H9 (cell line): Measurements from ENCODE around the gene NUP133. TPM values are rescaled to one million over a fixed set of nuclear protein-coding genes. Genes with fewer than 3 reads are reported as not detected.

Experiments
- DNase-seq: peaks from one replicate; pipeline ENCODE4 v3.0.0-alpha.2; 2017
- H2AFZ ChIP-seq: one replicate; pipeline ENCODE4 v1.6.1; 2013; ENCODE audit warnings: mild to moderate bottlenecking, low read length, control low read depth, moderate library complexity
- H2AK5ac ChIP-seq: 2 replicates; pipeline ENCODE4 v1.6.1; 2013; ENCODE audit warnings: low read length, control low read depth, mixed read lengths; ENCODE audit not compliant: insufficient read length
- H2BK120ac ChIP-seq: one replicate; pipeline ENCODE4 v1.6.1; 2013; ENCODE audit warnings: low read depth, mild to moderate bottlenecking, low read length, control low read depth, inconsistent platforms; ENCODE audit not compliant: poor library complexity, severe bottlenecking
- H2BK12ac ChIP-seq: 2 replicates; pipeline ENCODE4 v1.6.1; 2013; ENCODE audit warnings: low read length, control low read depth, mixed read lengths, low read depth; ENCODE audit not compliant: insufficient read length
- H2BK15ac ChIP-seq: 2 replicates; pipeline ENCODE4 v1.6.1; 2013; ENCODE audit warnings: low read depth, low read length, control low read depth
- H2BK20ac ChIP-seq: one replicate; pipeline ENCODE4 v1.6.1; 2013; ENCODE audit warnings: low read depth, mild to moderate bottlenecking, low read length, control low read depth, inconsistent platforms; ENCODE audit not compliant: poor library complexity, severe bottlenecking
- H2BK5ac ChIP-seq: 2 replicates; pipeline ENCODE4 v1.6.1; 2013; ENCODE audit warnings: low read length, control low read depth, mixed read lengths; ENCODE audit not compliant: insufficient read length
- H3K14ac ChIP-seq: 2 replicates; pipeline ENCODE4 v1.6.1; 2013; ENCODE audit warnings: low read length, control low read depth; ENCODE audit not compliant: insufficient read depth
- H3K18ac ChIP-seq: 2 replicates; pipeline ENCODE4 v1.6.1; 2013; ENCODE audit warnings: low read depth, mild to moderate bottlenecking, mixed read lengths, low read length, control low read depth; ENCODE audit not compliant: insufficient read length
- H3K23ac ChIP-seq: 2 replicates; pipeline ENCODE4 v1.6.1; 2013; ENCODE audit warnings: low read length, control low read depth, mixed read lengths, low read depth; ENCODE audit not compliant: insufficient read length
- H3K23me2 ChIP-seq: 2 replicates; pipeline ENCODE4 v1.6.1; 2013; ENCODE audit warnings: low read depth, mild to moderate bottlenecking, mixed read lengths, low read length, control low read depth; ENCODE audit not compliant: insufficient read length, poor library complexity, severe bottlenecking
- H3K27ac ChIP-seq: 2 replicates; pipeline ENCODE4 v1.5.1; 2013; ENCODE audit warnings: low read length, control low read depth, mixed read lengths, low read depth; ENCODE audit not compliant: insufficient read length
- H3K27me3 ChIP-seq: 2 replicates; pipeline ENCODE4 v1.6.1; 2013; ENCODE audit warnings: low read length, control low read depth, inconsistent platforms; ENCODE audit not compliant: insufficient read depth
- H3K4ac ChIP-seq: 2 replicates; pipeline ENCODE4 v1.6.1; 2013; ENCODE audit warnings: low read depth, mild to moderate bottlenecking, control low read depth, inconsistent platforms, low read length, moderate library complexity
- H3K4me1 ChIP-seq: 2 replicates; pipeline ENCODE4 v1.6.1; 2013; ENCODE audit warnings: low read length, control low read depth, inconsistent platforms; ENCODE audit not compliant: insufficient read depth
- H3K4me2 ChIP-seq: 2 replicates; pipeline ENCODE4 v1.6.1; 2013; ENCODE audit warnings: low read length, control low read depth, mixed read lengths; ENCODE audit not compliant: insufficient read length, insufficient read depth
- H3K56ac ChIP-seq: 2 replicates; pipeline ENCODE4 v1.6.1; 2013; ENCODE audit warnings: low read depth, mild to moderate bottlenecking, mixed read lengths, low read length, control low read depth; ENCODE audit not compliant: insufficient read length
- H3K79me1 ChIP-seq: 2 replicates; pipeline ENCODE4 v1.6.1; 2013; ENCODE audit warnings: low read depth, mild to moderate bottlenecking, moderate library complexity, low read length, control low read depth, inconsistent platforms; ENCODE audit not compliant: insufficient read depth, poor library complexity, severe bottlenecking
- H3K79me2 ChIP-seq: 2 replicates; pipeline ENCODE4 v1.6.1; 2013; ENCODE audit warnings: low read length, control low read depth, inconsistent platforms; ENCODE audit not compliant: insufficient read depth
- H3K9ac ChIP-seq: 2 replicates; pipeline ENCODE4 v1.6.1; 2013; ENCODE audit warnings: low read length, control low read depth, mixed read lengths; ENCODE audit not compliant: insufficient read length; ENCODE audit errors: extremely low read depth
- H3K9me3 ChIP-seq: one replicate; pipeline ENCODE4 v1.6.1; 2013; ENCODE audit warnings: low read depth, low read length, inconsistent platforms; ENCODE audit not compliant: control insufficient read depth
- H3T11ph ChIP-seq: one replicate; pipeline ENCODE4 v1.6.1; 2013; ENCODE audit warnings: mild to moderate bottlenecking, low read length, control low read depth, inconsistent platforms
- H4K20me1 ChIP-seq: one replicate; pipeline ENCODE4 v1.6.1; 2013; ENCODE audit not compliant: control insufficient read depth, insufficient read length, insufficient read depth
- H4K5ac ChIP-seq: 2 replicates; pipeline ENCODE4 v1.6.1; 2013; ENCODE audit warnings: low read depth, mild to moderate bottlenecking, mixed read lengths, low read length, control low read depth; ENCODE audit not compliant: insufficient read length
- H4K8ac ChIP-seq: replicated peaks from 2 replicates; pipeline ENCODE4 v1.6.1; 2013; ENCODE audit warnings: low read length, control low read depth, mixed read lengths, low read depth; ENCODE audit not compliant: insufficient read length
- H4K91ac ChIP-seq: 2 replicates; pipeline ENCODE4 v1.6.1; 2013; ENCODE audit warnings: low read depth, mild to moderate bottlenecking, moderate library complexity, mixed read lengths, low read length, control low read depth; ENCODE audit not compliant: insufficient read length
- H3K27ac Mint-ChIP-seq, 3 experiments: 2 replicates in 2 of 3; 3 replicates in 1 of 3; pipeline ENCODE4 v1.8.0; 2020 to 2021; ENCODE audit warnings: mixed read lengths in 3 of 3, mild to moderate bottlenecking in 1 of 3, moderate library complexity in 1 of 3
- H3K27me3 Mint-ChIP-seq: 2 replicates; pipeline ENCODE4 v1.8.0; 2021; ENCODE audit warnings: low read depth, mild to moderate bottlenecking, moderate library complexity, mixed read lengths
- H3K36me3 Mint-ChIP-seq, 3 experiments: 2 replicates in 2 of 3; 3 replicates in 1 of 3; pipeline ENCODE4 v1.8.0; 2020 to 2021; ENCODE audit warnings: low read depth in 3 of 3, mixed read lengths in 3 of 3; ENCODE audit not compliant: insufficient read depth in 1 of 3
- H3K4me1 Mint-ChIP-seq, 2 experiments: 2 replicates each; pipeline ENCODE4 v1.8.0; 2020; ENCODE audit warnings: mixed read lengths in 2 of 2
- H3K4me3 Mint-ChIP-seq, 2 experiments: 2 replicates in 1 of 2; 3 replicates in 1 of 2; pipeline ENCODE4 v1.8.0; 2020 to 2021; ENCODE audit warnings: mild to moderate bottlenecking in 2 of 2, mixed read lengths in 2 of 2, moderate library complexity in 1 of 2
- H3K9me3 Mint-ChIP-seq, 2 experiments: 2 replicates in 1 of 2; 3 replicates in 1 of 2; pipeline ENCODE4 v1.8.0; 2020; ENCODE audit warnings: mild to moderate bottlenecking in 2 of 2, mixed read lengths in 2 of 2, moderate library complexity in 1 of 2
- CTCF ChIP-seq: fragments of 200-600 bp; sonication (generic); conservative IDR thresholded peaks from 3 replicates; pipeline ENCODE4 v1.8.0; 2021; ENCODE audit warnings: antibody characterized with exemption, mild to moderate bottlenecking
- WGBS: extraction: QIAGEN DNeasy Blood & Tissue Kit; methylation state at CpG from one replicate; pipeline ENCODE4 v1.1.7; 2013; ENCODE audit warnings: missing lambda C conversion rate, low lambda C conversion rate, mixed read lengths; ENCODE audit not compliant: insufficient read length; ENCODE audit errors: extremely low coverage; 5-methylcytosine and 5-hydroxymethylcytosine counted together
- total RNA-seq: library from RNA; stranded (reverse); gene quantifications from 2 replicates; pipeline ENCODE4 v1.2.1, GENCODE V29; 2021

Gene NUP133
- total RNA-seq, 1 experiment from 2014 or later = 71.3 TPM

DNA sequence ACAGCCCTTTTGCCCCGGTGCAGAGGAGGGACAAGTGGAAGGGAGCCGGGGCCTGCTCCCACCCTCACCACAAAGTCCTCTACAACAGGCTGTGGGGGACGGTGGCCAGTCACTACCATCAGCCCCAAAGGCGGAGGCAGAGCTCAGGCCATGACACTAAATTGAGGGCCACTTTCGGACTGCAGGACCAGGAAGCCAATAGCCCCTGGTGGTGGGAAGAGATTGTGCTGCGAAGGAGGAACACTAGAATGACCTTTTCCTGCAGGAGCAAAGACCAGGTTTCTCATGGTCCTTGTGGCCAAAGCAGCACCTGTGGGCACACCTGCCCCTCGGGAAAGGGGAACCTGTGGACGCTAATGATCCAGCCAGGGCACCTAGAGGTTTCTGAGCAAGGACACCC is 104.6 kb downstream of the NUP133 start:
- Histone ChIP-seq H2BK120ac (no peak overlapping the region), H4K91ac (no peak overlapping the region), H2BK12ac (no peak overlapping the region), H4K5ac (no peak overlapping the region), H4K8ac (no peak overlapping the region), H2BK5ac (no peak overlapping the region), H3K4me2 (no peak overlapping the region), H2AK5ac (no peak overlapping the region), H3K4me1 (no peaks in the 10 kb centered on the region), H3K23ac (no peak overlapping the region), H3K9me3 (no peaks in the 10 kb centered on the region), H2BK15ac (no peak overlapping the region), H3K79me2 (no peaks in the 10 kb centered on the region), H3K4ac (no peak overlapping the region), H3T11ph (no peak overlapping the region), H3K79me1 (no peaks in the 10 kb centered on the region), H3K56ac (no peak overlapping the region), H2BK20ac (no peak overlapping the region), H3K14ac (no peak overlapping the region), H3K9ac (no peak overlapping the region), H3K27me3 (peaks cover 7% of the 10 kb centered on the region; the same call in 1 of the 2 replicates), H3K18ac (no peak overlapping the region), H3K27ac (no peak overlapping the region), H3K23me2 (peaks cover 14% of the 10 kb centered on the region), H2AFZ (no peak overlapping the region), H4K20me1 (no peaks in the 10 kb centered on the region)
- no peak for DNase-seq
- H3K9me3 Mint-ChIP-seq = peaks cover 0 to 1% of the 10 kb centered on the region in 2 experiments; a peak in 2 of 5 replicates
- TF ChIP-seq CTCF = peak; percentile 35; the same call in 2 of the 3 replicates
- H3K27me3 Mint-ChIP-seq = peaks cover 72% of the 10 kb centered on the region
- no peaks in the 10 kb centered on the region; a peak in 1 of 7 replicates for H3K36me3 Mint-ChIP-seq
- peaks cover 7 to 13% of the 10 kb centered on the region in 2 experiments for H3K4me1 Mint-ChIP-seq
- peak overlapping the region in 1 of 3 experiments; percentile 41; a peak in 1 of 7 replicates for H3K27ac Mint-ChIP-seq
- no peak overlapping the region for H3K4me3 Mint-ChIP-seq
- WGBS = no CpG with 5 or more reads among the region's 8 CpGs
